SU-DHL-6 (cell line): ENCODE results near the gene TXNRD1.

Source experiments
- H2AFZ ChIP-seq: fragments of 200-600 bp; sonication (generic); 2 replicates; pipeline ENCODE4 v1.6.1; 2014; ENCODE audit warnings: low read depth, mild to moderate bottlenecking, moderate library complexity, mixed read lengths, antibody characterized with exemption, low read length; ENCODE audit not compliant: severe bottlenecking
- H3F3A ChIP-seq: fragments of 200-600 bp; shearing (Covaris generic); 2 replicates; pipeline ENCODE4 v1.6.0; 2016; ENCODE audit warnings: antibody characterized with exemption, mild to moderate bottlenecking; ENCODE audit not compliant: insufficient read depth
- H3K27ac ChIP-seq: fragments of 200-600 bp; sonication (generic); 2 replicates; pipeline ENCODE4 v1.5.1; 2016; ENCODE audit warnings: low read depth, mild to moderate bottlenecking, low read length, moderate library complexity, mixed read lengths
- H3K27me3 ChIP-seq: fragments of 200-600 bp; sonication (generic), shearing (Covaris generic); 2 replicates; pipeline ENCODE4 v1.6.0; 2014; ENCODE audit warnings: mild to moderate bottlenecking, low read length
- H3K36me3 ChIP-seq: fragments of 200-600 bp; sonication (generic); 2 replicates; pipeline ENCODE4 v1.6.1; 2014; ENCODE audit warnings: mild to moderate bottlenecking, low read length, mixed read lengths
- H3K4me2 ChIP-seq: fragments of 300-600, 200-600 bp; shearing (Covaris generic), sonication (generic); 2 replicates; pipeline ENCODE4 v1.6.0; 2014; ENCODE audit warnings: low read length, low read depth, mild to moderate bottlenecking; ENCODE audit not compliant: poor library complexity, severe bottlenecking
- H3K4me3 ChIP-seq: fragments of 200-600 bp; sonication (generic); 2 replicates; pipeline ENCODE4 v1.5.1; 2014; ENCODE audit warnings: antibody characterized with exemption, low read length, mild to moderate bottlenecking, mixed read lengths; ENCODE audit not compliant: insufficient read depth, poor library complexity, severe bottlenecking
- H3K79me2 ChIP-seq: fragments of 200-600 bp; sonication (generic); 2 replicates; pipeline ENCODE4 v1.6.1; 2014; ENCODE audit warnings: mild to moderate bottlenecking, low read length, moderate library complexity; ENCODE audit not compliant: insufficient read depth
- H3K9ac ChIP-seq: fragments of 200-600 bp; sonication (generic); 2 replicates; pipeline ENCODE4 v1.7.0; 2014; ENCODE audit warnings: mild to moderate bottlenecking, low read length
- H3K9me2 ChIP-seq: fragments of 200-600 bp; sonication (generic); replicated peaks from 2 replicates; pipeline ENCODE4 v1.6.1; 2014; ENCODE audit warnings: low read length; ENCODE audit not compliant: insufficient read depth
- H3K9me3 ChIP-seq: fragments of 200-600 bp; sonication (generic); 2 replicates; pipeline ENCODE4 v1.6.1; 2014; ENCODE audit warnings: low read length, mixed read lengths; ENCODE audit not compliant: insufficient read depth
- H4K20me1 ChIP-seq: fragments of 200-600 bp; sonication (generic); 2 replicates; pipeline ENCODE4 v1.6.1; 2014; ENCODE audit warnings: low read depth, mild to moderate bottlenecking, antibody characterized with exemption, low read length, moderate library complexity, mixed read lengths
- EZH2phosphoT487 ChIP-seq: fragments of 200-600 bp; sonication (generic), shearing (Covaris generic); conservative IDR thresholded peaks from 2 replicates; pipeline ENCODE4 v1.6.1; 2018; ENCODE audit warnings: mild to moderate bottlenecking, antibody characterized with exemption, low read length, moderate library complexity, mixed read lengths
- TF ChIP-seq, protein P1 (sequence below): fragments of 200-600 bp; sonication (generic); IDR thresholded peaks from one replicate; pipeline ENCODE4 v1.5.1; 2017; ENCODE audit warnings: antibody characterized with exemption, mild to moderate bottlenecking, low read length, moderate library complexity; ENCODE audit not compliant: insufficient read depth, poor library complexity, severe bottlenecking

TXNRD1 gene

DNA sequence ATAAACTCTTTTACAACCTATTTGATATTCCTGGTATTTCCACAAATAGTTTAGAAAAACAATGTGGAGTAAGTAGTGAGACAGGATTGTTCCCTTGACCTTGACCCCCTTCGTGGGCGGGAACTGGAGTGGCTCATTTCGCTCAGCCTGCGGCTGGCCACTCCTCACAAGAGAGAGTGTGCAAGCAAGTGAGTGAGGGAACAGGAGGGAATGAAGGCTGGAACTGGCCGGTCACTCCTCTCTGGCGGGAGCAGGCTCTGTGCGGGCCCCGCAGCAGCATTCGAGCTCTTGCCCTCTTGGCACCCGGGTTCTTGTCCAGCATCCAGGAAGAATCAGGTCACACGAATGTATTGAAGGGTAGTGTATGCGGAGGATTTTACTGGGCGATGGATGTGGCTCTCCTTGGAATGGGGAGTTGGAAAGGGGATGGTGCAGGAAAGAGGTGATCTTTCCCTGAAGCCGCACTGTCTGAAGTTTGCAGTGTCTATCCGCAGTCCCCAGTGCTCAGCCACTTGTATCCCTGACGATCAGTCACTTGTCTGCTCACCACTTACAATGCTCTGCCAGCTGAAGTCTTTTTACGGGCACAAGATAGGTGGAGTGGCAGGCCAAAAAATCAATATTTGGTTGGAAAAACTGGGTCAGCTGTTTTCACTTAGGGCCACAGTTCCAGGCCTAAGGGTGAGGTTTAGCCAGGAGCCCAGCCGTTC lies 28.0 kb upstream of the TXNRD1 start:
- no peaks in the 10 kb centered on the region for H3K36me3 ChIP-seq
- no peaks in the 10 kb centered on the region for H4K20me1 ChIP-seq
- TF ChIP-seq, protein P1, sequence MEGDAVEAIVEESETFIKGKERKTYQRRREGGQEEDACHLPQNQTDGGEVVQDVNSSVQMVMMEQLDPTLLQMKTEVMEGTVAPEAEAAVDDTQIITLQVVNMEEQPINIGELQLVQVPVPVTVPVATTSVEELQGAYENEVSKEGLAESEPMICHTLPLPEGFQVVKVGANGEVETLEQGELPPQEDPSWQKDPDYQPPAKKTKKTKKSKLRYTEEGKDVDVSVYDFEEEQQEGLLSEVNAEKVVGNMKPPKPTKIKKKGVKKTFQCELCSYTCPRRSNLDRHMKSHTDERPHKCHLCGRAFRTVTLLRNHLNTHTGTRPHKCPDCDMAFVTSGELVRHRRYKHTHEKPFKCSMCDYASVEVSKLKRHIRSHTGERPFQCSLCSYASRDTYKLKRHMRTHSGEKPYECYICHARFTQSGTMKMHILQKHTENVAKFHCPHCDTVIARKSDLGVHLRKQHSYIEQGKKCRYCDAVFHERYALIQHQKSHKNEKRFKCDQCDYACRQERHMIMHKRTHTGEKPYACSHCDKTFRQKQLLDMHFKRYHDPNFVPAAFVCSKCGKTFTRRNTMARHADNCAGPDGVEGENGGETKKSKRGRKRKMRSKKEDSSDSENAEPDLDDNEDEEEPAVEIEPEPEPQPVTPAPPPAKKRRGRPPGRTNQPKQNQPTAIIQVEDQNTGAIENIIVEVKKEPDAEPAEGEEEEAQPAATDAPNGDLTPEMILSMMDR: no peak
- TF ChIP-seq EZH2phosphoT487: no peak
- peaks cover 8% of the 10 kb centered on the region; the same call in 1 of the 2 replicates for H3K9me3 ChIP-seq
- H3K9ac ChIP-seq: no peak overlapping the region
- no peaks in the 10 kb centered on the region for H3K27me3 ChIP-seq
- H2AFZ ChIP-seq: no peak overlapping the region
- no peaks in the 10 kb centered on the region for H3K79me2 ChIP-seq
- no peak overlapping the region for H3K4me3 ChIP-seq
- H3K4me2 ChIP-seq: no peak overlapping the region
- no peaks in the 10 kb centered on the region for H3F3A ChIP-seq
- no peak overlapping the region for H3K27ac ChIP-seq
- no peaks in the 10 kb centered on the region for H3K9me2 ChIP-seq

DNA sequence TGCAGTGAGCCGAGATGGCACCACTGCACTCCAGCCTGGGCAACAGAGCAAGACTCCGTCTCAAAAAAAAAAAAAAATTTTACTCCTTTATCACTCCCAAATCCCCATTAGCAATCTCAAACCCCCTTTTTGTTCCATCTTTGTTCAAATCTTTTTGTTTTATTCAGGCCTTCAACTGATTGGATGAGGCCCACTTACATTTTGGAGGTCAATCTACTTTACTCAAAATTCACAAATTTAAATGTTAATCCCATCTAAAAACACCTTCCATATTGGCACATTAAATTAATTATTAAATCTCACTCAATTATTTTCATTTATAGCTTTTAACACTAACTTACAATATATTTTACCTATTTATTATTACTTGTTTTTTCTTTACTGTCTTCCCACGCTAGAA lies 27.0 kb upstream of the TXNRD1 start:
- Histone ChIP-seq H2AFZ (no peak overlapping the region), H3K27me3 (no peaks in the 10 kb centered on the region), H3K4me3 (no peak overlapping the region), H3F3A (no peaks in the 10 kb centered on the region), H3K27ac (no peak overlapping the region), H3K4me2 (no peak overlapping the region), H3K9me2 (no peaks in the 10 kb centered on the region), H3K9me3 (peaks cover 8% of the 10 kb centered on the region; the same call in 1 of the 2 replicates), H3K79me2 (no peaks in the 10 kb centered on the region), H4K20me1 (no peaks in the 10 kb centered on the region), H3K36me3 (no peaks in the 10 kb centered on the region), H3K9ac (no peak overlapping the region)
- TF ChIP-seq, protein P1: no peak
- no peak for TF ChIP-seq EZH2phosphoT487

DNA sequence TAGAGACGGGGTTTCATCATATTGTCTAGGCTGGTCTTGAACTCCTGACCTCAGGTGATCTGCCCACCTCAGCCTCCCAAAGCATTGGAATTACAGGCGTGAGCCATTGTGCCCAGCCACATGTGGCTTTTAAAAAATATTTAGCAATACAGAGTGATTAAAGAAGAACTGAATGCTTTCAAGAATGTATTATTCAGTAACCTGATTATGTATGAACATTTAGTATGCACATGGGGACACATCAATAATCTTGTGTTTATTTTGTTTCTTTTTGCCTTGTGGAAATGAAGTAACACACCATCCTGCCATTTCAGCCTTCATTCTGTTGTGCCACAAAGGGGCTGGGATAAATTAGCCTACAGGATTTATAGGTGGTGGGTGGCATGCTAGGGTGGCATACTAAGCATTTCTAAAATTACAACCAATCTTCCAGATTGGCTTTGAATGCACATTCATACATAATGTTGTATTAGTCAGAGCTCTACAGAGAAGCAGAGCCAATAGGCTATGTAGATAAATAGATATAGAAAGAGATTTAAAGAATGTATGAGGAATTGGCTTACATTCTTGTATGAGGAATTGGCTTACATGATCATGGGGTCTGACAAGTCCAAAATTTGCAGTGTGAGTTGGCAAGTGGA lies 25.5 kb upstream of the TXNRD1 start:
- H4K20me1 ChIP-seq: no peaks in the 10 kb centered on the region
- no peak overlapping the region for H3K4me2 ChIP-seq
- no peaks in the 10 kb centered on the region for H3K9me3 ChIP-seq
- no peaks in the 10 kb centered on the region for H3K9me2 ChIP-seq
- no peaks in the 10 kb centered on the region for H3F3A ChIP-seq
- TF ChIP-seq, protein P1: no peak
- no peak for TF ChIP-seq EZH2phosphoT487
- no peak overlapping the region for H3K4me3 ChIP-seq
- no peak overlapping the region for H2AFZ ChIP-seq
- H3K27ac ChIP-seq: no peak overlapping the region
- no peaks in the 10 kb centered on the region for H3K36me3 ChIP-seq
- H3K27me3 ChIP-seq: no peaks in the 10 kb centered on the region
- no peak overlapping the region for H3K9ac ChIP-seq
- no peaks in the 10 kb centered on the region for H3K79me2 ChIP-seq
